Effector memory CD8-positive, alpha-beta T cell (primary cell): ENCODE results near the gene GDPD2.

ENCODE experiments used
- ATAC-seq: fragments of 150-1000 bp; cut with Tn5 transposase; replicated peaks from 2 replicates; pipeline ENCODE4 v1.10.0; 2021; ENCODE audit warnings: mild to moderate bottlenecking, moderate library complexity
- DNase-seq, 3 experiments: peaks; one replicate each; pipeline ENCODE4 v3.0.0; 2021
- H3K27ac Mint-ChIP-seq, 2 donors: one replicate each; pipeline ENCODE4 v1.8.0; 2022; ENCODE audit warnings: mild to moderate bottlenecking in 2 of 2, mixed read lengths in 2 of 2, moderate library complexity in 2 of 2
- H3K27me3 Mint-ChIP-seq, 2 donors: one replicate each; pipeline ENCODE4 v1.8.0; 2022; ENCODE audit warnings: mixed read lengths in 2 of 2
- H3K36me3 Mint-ChIP-seq: one replicate; pipeline ENCODE4 v1.8.0; 2022; ENCODE audit warnings: mild to moderate bottlenecking, moderate library complexity, mixed read lengths; ENCODE audit not compliant: insufficient read depth
- H3K4me1 Mint-ChIP-seq, 2 donors: one replicate each; pipeline ENCODE4 v1.8.0; 2022; ENCODE audit warnings: low read depth in 2 of 2, mixed read lengths in 2 of 2
- H3K4me3 Mint-ChIP-seq, 2 donors: one replicate each; pipeline ENCODE4 v1.8.0; 2022; ENCODE audit warnings: mild to moderate bottlenecking in 2 of 2, mixed read lengths in 2 of 2, moderate library complexity in 2 of 2
- H3K9me3 Mint-ChIP-seq, 2 donors: one replicate each; pipeline ENCODE4 v1.8.0; 2022; ENCODE audit warnings: mixed read lengths in 2 of 2

The GDPD2 gene

DNA sequence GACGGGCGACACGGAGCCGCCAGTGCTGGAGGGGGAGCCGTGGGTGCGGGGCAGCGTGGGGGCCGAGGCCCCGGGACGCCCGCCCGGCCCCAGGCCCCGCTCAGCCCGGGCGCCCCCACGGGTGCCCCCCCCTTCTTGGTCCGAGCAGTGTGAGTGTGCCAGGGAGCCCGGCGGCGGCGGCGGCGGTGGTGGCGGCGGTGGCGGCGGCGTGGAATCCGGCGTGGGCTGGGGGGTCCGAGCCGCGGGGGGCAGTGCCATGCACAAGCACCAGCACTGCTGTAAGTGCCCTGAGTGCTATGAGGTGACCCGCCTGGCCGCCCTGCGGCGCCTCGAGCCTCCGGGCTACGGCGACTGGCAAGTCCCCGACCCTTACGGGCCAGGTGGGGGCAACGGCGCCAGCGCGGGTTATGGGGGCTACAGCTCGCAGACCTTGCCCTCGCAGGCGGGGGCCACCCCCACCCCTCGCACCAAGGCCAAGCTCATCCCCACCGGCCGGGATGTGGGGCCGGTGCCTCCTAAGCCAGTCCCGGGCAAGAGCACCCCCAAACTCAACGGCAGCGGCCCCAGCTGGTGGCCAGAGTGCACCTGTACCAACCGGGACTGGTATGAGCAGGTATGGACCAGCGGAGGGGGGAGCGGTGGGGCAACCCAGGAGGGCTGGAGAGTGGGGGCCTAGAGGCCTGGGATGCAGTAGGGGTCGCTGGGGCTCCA lies 22.0 kb downstream of the GDPD2 start:
- Mint-ChIP-seq H3K27ac (no peak overlapping the region), H3K27me3 (peaks cover 0 to 18% of the 10 kb centered on the region in 2 donors), H3K9me3 (no peaks in the 10 kb centered on the region), H3K4me3 (peak overlapping the region; percentile 50 to 64), H3K4me1 (peaks cover 0 to 7% of the 10 kb centered on the region in 2 donors), H3K36me3 (no peaks in the 10 kb centered on the region)
- ATAC-seq (peak; percentile 62), DNase-seq (no peak)

DNA sequence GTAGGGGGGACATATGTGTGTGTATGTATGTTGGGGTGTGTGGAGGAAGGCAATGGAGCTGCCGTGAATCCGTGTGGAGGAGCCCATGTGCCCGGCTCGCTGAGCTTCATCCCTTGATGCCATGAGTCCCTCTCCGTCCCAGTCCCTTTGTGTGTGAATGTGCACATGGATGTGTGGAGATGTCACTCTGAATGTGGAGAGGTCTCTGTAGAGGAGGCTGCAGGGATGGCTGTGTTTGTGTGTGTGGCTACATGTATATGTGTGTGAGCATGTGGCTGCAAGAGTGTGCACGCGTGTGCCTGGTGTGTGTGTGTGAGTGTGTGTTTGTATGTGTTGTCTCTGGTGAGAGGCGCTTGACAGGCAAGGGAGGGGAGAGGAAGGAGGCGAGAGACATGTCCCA lies 22.8 kb downstream of the GDPD2 start:
- DNase-seq (no peak), ATAC-seq (no peak)
- no peaks in the 10 kb centered on the region for H3K36me3 Mint-ChIP-seq
- peaks cover 0 to 7% of the 10 kb centered on the region in 2 donors for H3K4me1 Mint-ChIP-seq
- H3K27ac Mint-ChIP-seq: peak overlapping the region in 1 of 2 donors; percentile 3
- no peaks in the 10 kb centered on the region for H3K9me3 Mint-ChIP-seq
- H3K4me3 Mint-ChIP-seq: peak overlapping the region; percentile 28 to 50
- H3K27me3 Mint-ChIP-seq: peaks cover 0 to 18% of the 10 kb centered on the region in 2 donors

DNA sequence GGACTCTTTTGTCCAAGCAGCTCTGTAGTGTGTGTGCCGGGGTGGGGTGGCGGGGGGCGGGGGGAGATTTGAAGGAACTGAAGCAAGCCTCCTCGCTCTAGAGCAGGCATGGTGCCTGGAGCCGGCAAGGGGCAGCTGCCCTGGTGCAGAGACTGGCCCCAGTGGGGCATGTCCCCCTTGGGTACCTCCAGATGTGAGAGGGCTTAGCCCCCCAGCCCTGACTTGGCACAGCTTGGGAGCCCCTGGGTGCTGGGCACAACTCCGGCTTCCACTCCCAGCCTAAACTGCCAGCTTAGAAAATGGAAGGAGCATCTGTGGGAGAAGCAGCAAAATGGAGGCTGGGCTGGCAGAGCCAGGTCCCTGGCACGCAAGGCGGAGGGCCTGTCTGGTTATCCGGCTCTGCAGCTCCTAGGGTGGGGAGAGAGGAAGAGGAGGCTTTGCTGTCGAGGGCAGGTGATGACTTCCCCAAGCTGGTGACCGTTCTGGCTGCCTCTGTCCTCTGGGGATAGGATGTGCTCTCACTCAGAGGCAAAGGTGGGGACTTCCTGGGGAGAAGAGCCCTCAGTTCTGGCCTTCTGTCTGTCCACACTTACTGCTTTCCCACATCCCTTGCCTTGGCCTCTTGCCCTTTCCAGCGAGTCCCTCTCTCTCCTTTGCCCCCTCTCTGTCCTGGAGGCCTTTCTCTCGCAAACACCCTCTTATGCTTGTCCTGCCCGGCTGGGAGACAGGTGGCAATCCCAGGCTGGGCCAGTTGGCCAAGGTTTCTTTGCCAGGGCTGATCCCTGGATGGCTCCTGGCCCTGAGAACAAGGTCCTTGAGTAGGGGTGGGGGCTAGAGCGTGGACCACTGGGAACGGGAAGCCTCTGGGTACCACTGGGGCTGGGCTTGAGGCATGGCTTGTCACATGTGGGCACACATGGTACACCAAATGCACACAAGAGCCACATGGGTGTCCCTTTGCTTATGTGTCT lies 23.6 kb downstream of the GDPD2 start:
- Mint-ChIP-seq H3K4me3 (no peak overlapping the region), H3K27ac (no peak overlapping the region), H3K4me1 (peaks cover 0 to 8% of the 10 kb centered on the region in 2 donors), H3K36me3 (no peaks in the 10 kb centered on the region), H3K27me3 (peaks cover 0 to 18% of the 10 kb centered on the region in 2 donors), H3K9me3 (no peaks in the 10 kb centered on the region)
- no peak for DNase-seq
- ATAC-seq: no peak

DNA sequence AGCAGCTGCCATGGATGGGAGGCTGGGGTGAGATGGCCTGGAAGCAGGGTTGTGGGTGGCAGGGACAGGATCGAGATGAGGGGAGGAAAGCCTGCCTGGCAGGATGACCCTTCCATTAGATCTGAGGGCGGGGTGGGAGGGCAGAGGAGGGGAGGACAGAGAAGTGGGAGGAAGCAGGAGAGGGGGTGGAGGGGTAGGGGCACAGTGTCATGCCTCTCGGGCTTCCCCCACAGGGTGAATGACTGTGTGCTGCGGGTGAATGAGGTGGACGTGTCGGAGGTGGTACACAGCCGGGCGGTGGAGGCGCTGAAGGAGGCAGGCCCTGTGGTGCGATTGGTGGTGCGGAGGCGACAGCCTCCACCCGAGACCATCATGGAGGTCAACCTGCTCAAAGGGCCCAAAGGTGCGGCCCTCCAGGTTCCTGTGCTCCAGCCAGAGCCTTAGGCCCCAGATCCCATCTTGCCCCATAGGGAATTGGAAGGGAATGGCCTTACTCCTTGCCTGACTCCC lies 26.4 kb downstream of the GDPD2 start:
- H3K4me3 Mint-ChIP-seq: no peak overlapping the region
- peaks cover 0 to 14% of the 10 kb centered on the region in 2 donors for H3K27me3 Mint-ChIP-seq
- ATAC-seq (no peak), DNase-seq (no peak)
- peaks cover 27 to 29% of the 10 kb centered on the region in 2 donors for H3K4me1 Mint-ChIP-seq
- no peaks in the 10 kb centered on the region for H3K9me3 Mint-ChIP-seq
- H3K27ac Mint-ChIP-seq: no peak overlapping the region
- H3K36me3 Mint-ChIP-seq: peaks cover 3% of the 10 kb centered on the region

GRCh38 chrX:70452143-70452733 lies 29.1 kb downstream of the GDPD2 start:
- H3K9me3 Mint-ChIP-seq: no peaks in the 10 kb centered on the region
- H3K27ac Mint-ChIP-seq: peak overlapping the region; percentile 87 to 88
- no peaks in the 10 kb centered on the region for H3K27me3 Mint-ChIP-seq
- ATAC-seq (peak; percentile 49), DNase-seq (peak; percentile 51 to 55 (median 52))
- H3K4me3 Mint-ChIP-seq: peak overlapping the region; percentile 86 to 92
- H3K36me3 Mint-ChIP-seq: peaks cover 3% of the 10 kb centered on the region
- H3K4me1 Mint-ChIP-seq: peaks cover 41 to 46% of the 10 kb centered on the region in 2 donors

GRCh38 chrX:70453024-70453618 lies 30.0 kb downstream of the GDPD2 start:
- no peak for ATAC-seq
- Mint-ChIP-seq H3K4me3 (peak overlapping the region; percentile 86 to 92), H3K27ac (peak overlapping the region; percentile 87 to 88), H3K4me1 (peaks cover 41 to 46% of the 10 kb centered on the region in 2 donors), H3K36me3 (peaks cover 3% of the 10 kb centered on the region), H3K9me3 (no peaks in the 10 kb centered on the region), H3K27me3 (no peaks in the 10 kb centered on the region)
- DNase-seq: no peak

DNA sequence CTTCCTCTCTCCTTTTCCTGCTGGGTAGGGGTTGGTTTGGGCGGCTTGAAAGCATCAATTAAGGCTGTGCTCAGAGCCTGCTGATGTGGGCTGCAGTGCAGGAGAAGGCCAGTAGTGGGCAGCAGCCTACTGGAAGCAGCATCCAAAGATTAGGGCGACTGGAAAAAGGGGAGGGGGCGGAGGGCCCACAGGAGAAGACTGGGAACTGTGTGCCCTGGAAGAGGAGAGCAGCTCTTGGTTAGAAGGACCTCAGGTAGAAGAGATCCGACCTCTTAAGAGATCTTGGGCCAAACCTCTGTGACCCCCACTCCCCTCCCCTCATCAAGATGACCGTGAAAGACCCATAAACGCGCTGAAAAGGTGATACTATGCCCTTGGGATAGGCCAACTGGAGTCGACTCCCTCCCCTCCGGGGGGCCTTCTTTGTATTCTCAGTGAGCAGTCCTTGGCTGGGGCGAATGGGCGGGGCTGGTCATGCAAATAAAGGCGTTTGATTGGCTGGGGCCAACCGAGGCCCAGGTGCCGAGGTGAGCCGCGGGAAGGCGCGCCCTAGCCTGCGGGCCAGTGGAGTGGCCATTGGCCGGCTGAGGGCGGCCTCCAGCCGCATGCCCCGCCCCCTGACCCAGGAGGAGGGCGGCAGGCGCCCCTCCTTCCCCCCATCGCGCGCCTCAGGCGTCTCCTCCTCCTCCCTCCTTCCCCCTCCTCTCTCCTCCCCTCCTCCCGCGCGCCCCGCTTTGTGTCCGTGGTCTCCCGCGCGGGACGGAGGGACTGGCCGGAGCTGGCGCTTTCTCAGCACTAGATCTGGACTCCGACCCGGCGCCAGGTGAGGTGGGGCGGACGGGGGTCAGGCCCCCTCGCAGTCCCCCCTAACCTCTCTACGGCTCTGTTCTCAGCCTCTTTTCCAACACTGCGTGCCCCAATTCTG lies 31.6 kb downstream of the GDPD2 start:
- H3K4me3 Mint-ChIP-seq: peak overlapping the region; percentile 91 to 92
- H3K9me3 Mint-ChIP-seq: no peaks in the 10 kb centered on the region
- peaks cover 41 to 46% of the 10 kb centered on the region in 2 donors for H3K4me1 Mint-ChIP-seq
- ATAC-seq (peak; percentile 73), DNase-seq (peak; percentile 60 to 64 (median 62))
- peaks cover 4% of the 10 kb centered on the region for H3K36me3 Mint-ChIP-seq
- peak overlapping the region; percentile 90 to 95 for H3K27ac Mint-ChIP-seq
- H3K27me3 Mint-ChIP-seq: no peaks in the 10 kb centered on the region

- ATAC-seq: no peak
Measured at GRCh38 chrX:70455366-70456202, 32.5 kb downstream of the GDPD2 start.

DNA sequence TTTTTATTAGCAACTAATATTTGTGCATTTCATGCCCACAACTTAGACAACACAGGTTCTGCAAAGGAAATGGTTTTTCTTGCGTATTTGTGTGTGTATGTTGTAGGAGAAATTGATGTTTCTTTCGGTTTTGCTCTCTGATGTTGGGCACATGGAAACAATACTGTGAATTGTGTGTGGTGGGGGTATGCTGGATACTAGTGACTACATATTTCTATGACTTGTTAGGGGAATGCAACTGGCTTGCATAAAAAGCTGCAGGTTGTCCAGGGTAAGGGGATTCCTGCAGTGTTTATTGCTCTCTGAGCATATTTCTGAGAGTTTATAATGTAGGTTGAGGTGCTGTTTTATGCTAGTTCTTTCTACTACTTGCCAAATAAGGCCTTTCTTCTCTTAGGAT lies 33.1 kb downstream of the GDPD2 start:
- peaks cover 41 to 46% of the 10 kb centered on the region in 2 donors for H3K4me1 Mint-ChIP-seq
- peaks cover 12% of the 10 kb centered on the region for H3K36me3 Mint-ChIP-seq
- ATAC-seq (no peak), DNase-seq (no peak)
- H3K27ac Mint-ChIP-seq: peak overlapping the region; percentile 90 to 95
- no peaks in the 10 kb centered on the region for H3K27me3 Mint-ChIP-seq
- peak overlapping the region; percentile 91 to 92 for H3K4me3 Mint-ChIP-seq
- no peaks in the 10 kb centered on the region for H3K9me3 Mint-ChIP-seq

More at GRCh38 chrX:70455366-70456202, 32.5 kb downstream of the GDPD2 start:
- DNase-seq: no peak
- H3K36me3 Mint-ChIP-seq: peaks cover 9% of the 10 kb centered on the region
- H3K27me3 Mint-ChIP-seq: no peaks in the 10 kb centered on the region
- H3K4me1 Mint-ChIP-seq: peaks cover 41 to 46% of the 10 kb centered on the region in 2 donors
- H3K9me3 Mint-ChIP-seq: no peaks in the 10 kb centered on the region
- peak overlapping the region; percentile 91 to 92 for H3K4me3 Mint-ChIP-seq
- peak overlapping the region; percentile 90 to 95 for H3K27ac Mint-ChIP-seq

GRCh38 chrX:70461026-70461425 lies 37.9 kb downstream of the GDPD2 start:
- no peak for DNase-seq
- Mint-ChIP-seq H3K9me3 (no peaks in the 10 kb centered on the region), H3K27ac (no peak overlapping the region), H3K27me3 (no peaks in the 10 kb centered on the region), H3K4me3 (no peak overlapping the region), H3K4me1 (peaks cover 13% of the 10 kb centered on the region in 2 donors), H3K36me3 (peaks cover 24% of the 10 kb centered on the region)
- ATAC-seq: no peak

DNA sequence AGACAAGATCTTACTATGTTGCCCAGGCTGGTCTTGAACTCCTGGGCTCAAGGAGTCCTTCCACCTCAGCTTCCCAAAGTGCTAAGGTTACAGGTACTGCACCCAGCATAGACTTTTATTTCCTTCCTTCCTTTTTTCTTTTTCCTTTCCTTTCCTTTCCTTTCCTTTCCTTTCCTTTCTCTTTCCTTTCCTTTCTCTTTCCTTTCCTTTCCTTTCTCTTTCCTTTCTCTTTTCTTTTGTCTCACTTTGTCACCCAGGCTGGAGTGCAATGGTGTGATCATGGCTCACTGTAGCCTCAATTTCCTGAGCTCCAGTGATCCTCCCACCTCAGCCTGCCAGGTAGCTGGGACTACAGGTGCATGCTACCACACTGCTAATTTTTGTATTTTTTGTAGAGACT lies 40.9 kb downstream of the GDPD2 start:
- DNase-seq (no peak), ATAC-seq (no peak)
- no peaks in the 10 kb centered on the region for H3K9me3 Mint-ChIP-seq
- H3K27ac Mint-ChIP-seq: peak overlapping the region in 1 of 2 donors; percentile 77
- H3K36me3 Mint-ChIP-seq: peaks cover 24% of the 10 kb centered on the region
- H3K4me1 Mint-ChIP-seq: peaks cover 2 to 4% of the 10 kb centered on the region in 2 donors
- no peak overlapping the region for H3K4me3 Mint-ChIP-seq
- no peaks in the 10 kb centered on the region for H3K27me3 Mint-ChIP-seq
